Gastrocnemius medialis (tissue), 4 donors: ENCODE data around the gene CCDC85B. TPM values are rescaled to one million over a fixed set of nuclear protein-coding genes. Genes with fewer than 3 reads are reported as not detected.

ENCODE experiments used
- ATAC-seq, 2 donors: fragments of 150-250 bp; one replicate each; pipeline ENCODE4 v1.9.1; 2016
- DNase-seq, 2 donors: peaks; one replicate each; pipeline ENCODE4 v3.0.0-alpha.2; 2019
- H3K27ac ChIP-seq, 4 donors: fragments of 200-600 bp; sonication (generic); 1 replicate in 1 of 4; 2 replicates in 3 of 4; pipeline ENCODE4 v1.5.1; 2016 to 2018; ENCODE audit warnings: mild to moderate bottlenecking in 2 of 4, moderate library complexity in 1 of 4
- H3K27me3 ChIP-seq, 3 donors: fragments of 200-600 bp; sonication (generic) in 2 of 3; 1 replicate in 1 of 3; 2 replicates in 2 of 3; pipeline versions ENCODE4 v1.5.1 to v1.6.0; 2016 to 2019; ENCODE audit warnings: mild to moderate bottlenecking in 1 of 3, moderate library complexity in 1 of 3
- H3K36me3 ChIP-seq, 2 donors: fragments of 200-600 bp; sonication (generic) in 1 of 2; one replicate each; pipeline ENCODE4 v1.5.1; 2017 to 2018
- H3K4me1 ChIP-seq, 2 donors: fragments of 200-600 bp; sonication (generic) in 1 of 2; one replicate each; pipeline ENCODE4 v1.5.1; 2016 to 2017; ENCODE audit warnings: mild to moderate bottlenecking in 2 of 2
- H3K4me3 ChIP-seq, 4 donors: fragments of 200-600 bp; sonication (generic) in 3 of 4; 1 replicate in 1 of 4; 2 replicates in 3 of 4; pipeline ENCODE4 v1.5.1; 2016 to 2019; ENCODE audit warnings: mild to moderate bottlenecking in 2 of 4
- H3K9me3 ChIP-seq, 3 donors: fragments of 200-600 bp; sonication (generic) in 2 of 3; 1 replicate in 1 of 3; 2 replicates in 2 of 3; pipeline ENCODE4 v1.5.1; 2016 to 2019
- POLR2A ChIP-seq, 2 donors: fragments of 450-650 bp; IDR thresholded peaks; one replicate each; pipeline ENCODE4 v1.6.1; 2017; ENCODE audit warnings: antibody characterized with exemption in 2 of 2, mild to moderate bottlenecking in 2 of 2, moderate library complexity in 2 of 2
- in situ Hi-C, 4 donors: fragments of 200-750 bp; cut with MboI; loops; one replicate each; pipeline versions ENCODE4 v1.15.0 to v1.8.0; 2017; ENCODE audit warnings: low sequenced_read_pairs in 4 of 4
- intact Hi-C: fragments of 100-400 bp; cut with DNase I; formaldehyde crosslinking; loops from one replicate; pipeline ENCODE4 v1.15.1; 2023; ENCODE audit warnings: low total_unique reads
- total RNA-seq, 4 donors: library from RNA; depleted of rRNA; stranded (reverse); fragments of >200 nt; gene quantifications; one replicate each; pipeline versions ENCODE4 v1.1.0 to v1.2.3, GENCODE V29; 2016
- TF ChIP-seq, protein P1 (sequence below), 5 experiments: fragments of 450-650 bp in 3 of 5; fragments of 200-600 bp in 2 of 5; sonication (generic) in 2 of 5; IDR thresholded peaks in 4 of 5; conservative IDR thresholded peaks in 1 of 5; 1 replicate in 4 of 5; 2 replicates in 1 of 5; pipeline ENCODE4 v1.5.1; 2016 to 2019; ENCODE audit warnings: antibody characterized with exemption in 5 of 5, mild to moderate bottlenecking in 3 of 5, moderate library complexity in 3 of 5

CCDC85B gene
- total RNA-seq, 4 donors from 2014 or later, result 25.4 to 81.3 (median 42.4) TPM

DNA sequence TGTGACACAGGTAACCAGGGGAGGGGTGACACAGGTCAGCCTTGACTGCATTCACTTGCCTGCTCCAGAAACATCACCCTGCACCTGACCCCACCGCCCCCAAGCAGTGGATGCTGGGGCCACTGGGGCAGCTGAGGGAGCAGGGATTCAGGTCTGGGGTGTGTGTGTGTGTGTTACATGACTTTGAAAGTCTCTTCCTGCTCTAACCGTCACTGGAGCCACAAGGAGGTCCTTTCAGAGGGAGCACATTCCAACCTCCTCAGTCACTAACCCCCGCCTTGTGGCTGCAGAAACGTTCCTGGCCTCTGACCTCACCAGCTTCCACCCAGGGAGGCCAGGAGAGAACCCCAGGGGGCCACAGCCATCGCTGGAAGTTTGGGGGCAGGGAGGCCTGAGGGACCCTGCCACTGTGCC is 12.6 kb downstream of the CCDC85B start:
- TF ChIP-seq, protein P1, sequence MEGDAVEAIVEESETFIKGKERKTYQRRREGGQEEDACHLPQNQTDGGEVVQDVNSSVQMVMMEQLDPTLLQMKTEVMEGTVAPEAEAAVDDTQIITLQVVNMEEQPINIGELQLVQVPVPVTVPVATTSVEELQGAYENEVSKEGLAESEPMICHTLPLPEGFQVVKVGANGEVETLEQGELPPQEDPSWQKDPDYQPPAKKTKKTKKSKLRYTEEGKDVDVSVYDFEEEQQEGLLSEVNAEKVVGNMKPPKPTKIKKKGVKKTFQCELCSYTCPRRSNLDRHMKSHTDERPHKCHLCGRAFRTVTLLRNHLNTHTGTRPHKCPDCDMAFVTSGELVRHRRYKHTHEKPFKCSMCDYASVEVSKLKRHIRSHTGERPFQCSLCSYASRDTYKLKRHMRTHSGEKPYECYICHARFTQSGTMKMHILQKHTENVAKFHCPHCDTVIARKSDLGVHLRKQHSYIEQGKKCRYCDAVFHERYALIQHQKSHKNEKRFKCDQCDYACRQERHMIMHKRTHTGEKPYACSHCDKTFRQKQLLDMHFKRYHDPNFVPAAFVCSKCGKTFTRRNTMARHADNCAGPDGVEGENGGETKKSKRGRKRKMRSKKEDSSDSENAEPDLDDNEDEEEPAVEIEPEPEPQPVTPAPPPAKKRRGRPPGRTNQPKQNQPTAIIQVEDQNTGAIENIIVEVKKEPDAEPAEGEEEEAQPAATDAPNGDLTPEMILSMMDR (IDR thresholded peaks at IDR 0.05 in 4 of 5, conservative IDR thresholded peaks at IDR 0.05 in 1 of 5), result no peak
- no peak for TF ChIP-seq POLR2A (IDR thresholded peaks at IDR 0.05)
- peaks cover 0 to 10% of the 10 kb centered on the region in 2 donors for H3K4me1 ChIP-seq
- DNase-seq, result no peak
- intact Hi-C loops, result no loop called here
- peaks cover 12 to 26% (median 16%) of the 10 kb centered on the region in 3 donors for H3K27me3 ChIP-seq
- H3K9me3 ChIP-seq, result no peaks in the 10 kb centered on the region
- no peaks in the 10 kb centered on the region for H3K36me3 ChIP-seq
- ATAC-seq, result no peak
- H3K27ac ChIP-seq, result no peak overlapping the region
- H3K4me3 ChIP-seq, result no peak overlapping the region
- in situ Hi-C loops, result no loop called here

DNA sequence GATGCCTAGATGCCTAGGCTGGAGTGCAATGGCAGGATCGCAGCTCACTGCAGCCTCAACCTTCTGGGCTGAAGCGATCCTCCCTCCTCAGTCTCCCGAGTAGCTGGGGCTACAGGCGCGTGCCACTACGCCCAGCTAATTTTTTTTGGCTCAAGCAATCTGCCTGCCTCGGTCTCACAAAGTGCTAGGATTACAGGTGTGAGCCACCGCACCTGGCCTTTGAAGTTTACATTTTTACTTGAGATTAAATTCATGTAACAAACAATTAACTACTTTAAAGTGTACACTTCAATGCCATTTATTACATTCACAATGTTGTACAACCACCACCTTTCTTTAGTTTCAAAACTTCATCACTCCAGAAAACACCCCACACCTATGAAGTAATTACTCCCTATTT is 13.2 kb downstream of the CCDC85B start:
- no peak for ATAC-seq

DNA sequence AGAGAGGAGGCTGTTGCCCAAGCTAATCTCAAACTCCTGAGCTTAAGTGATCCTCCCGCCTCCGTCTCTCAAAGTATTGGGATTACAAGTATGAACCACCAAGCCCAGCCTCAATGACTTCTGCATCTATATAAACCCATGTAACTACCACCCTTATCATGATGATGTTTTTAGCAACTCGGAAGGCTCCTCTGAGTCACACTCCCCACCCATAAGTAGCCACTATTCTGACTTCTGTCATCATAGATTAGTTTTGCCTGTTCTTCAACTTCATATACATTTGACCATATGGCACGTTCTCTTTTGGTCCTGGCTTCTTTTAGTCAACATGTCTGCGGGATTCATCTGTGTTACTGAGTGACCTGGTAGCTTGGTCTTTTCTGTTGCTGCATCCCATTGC is 16.1 kb downstream of the CCDC85B start:
- H3K27ac ChIP-seq, result no peak overlapping the region
- no peak for ATAC-seq

More for the DNA sequence above, 13.2 kb downstream of the CCDC85B start:
- no peaks in the 10 kb centered on the region for H3K9me3 ChIP-seq
- TF ChIP-seq, protein P1 (IDR thresholded peaks at IDR 0.05 in 4 of 5, conservative IDR thresholded peaks at IDR 0.05 in 1 of 5), result no peak
- TF ChIP-seq POLR2A (IDR thresholded peaks at IDR 0.05), result no peak
- no peak overlapping the region for H3K4me3 ChIP-seq
- H3K4me1 ChIP-seq, result peaks cover 0 to 10% of the 10 kb centered on the region in 2 donors
- DNase-seq, result no peak
- H3K36me3 ChIP-seq, result no peaks in the 10 kb centered on the region
- in situ Hi-C loops (no loop called here), intact Hi-C loops (no loop called here)
- H3K27me3 ChIP-seq, result peaks cover 11 to 20% (median 12%) of the 10 kb centered on the region in 3 donors
- no peak overlapping the region for H3K27ac ChIP-seq

DNA sequence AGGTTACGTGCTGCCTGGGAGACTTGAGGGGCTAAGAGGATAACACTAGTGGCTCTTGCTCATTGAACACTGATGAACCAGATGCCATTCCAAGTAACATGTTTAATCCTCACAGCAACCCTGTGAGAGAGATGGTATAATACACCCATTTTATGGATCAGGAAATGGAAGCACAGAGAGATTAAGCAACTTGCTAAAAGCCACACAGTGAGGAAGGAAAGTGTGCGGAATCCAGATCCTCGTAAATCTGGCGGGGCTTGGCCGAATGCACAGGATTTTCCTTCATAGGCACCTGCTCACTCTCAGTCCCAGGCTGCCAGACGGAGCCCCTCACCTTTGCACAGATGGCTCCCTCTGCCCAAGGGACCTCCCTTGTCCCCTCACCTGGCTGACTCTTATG is 17.4 kb downstream of the CCDC85B start:
- Histone ChIP-seq H3K4me3 (no peak overlapping the region), H3K4me1 (peaks cover 4 to 7% of the 10 kb centered on the region in 2 donors), H3K27me3 (peaks cover 0 to 6% (median 3%) of the 10 kb centered on the region in 3 donors), H3K9me3 (no peaks in the 10 kb centered on the region), H3K27ac (no peak overlapping the region), H3K36me3 (no peaks in the 10 kb centered on the region)
- ATAC-seq (no peak), DNase-seq (no peak)
- TF ChIP-seq, protein P1 (IDR thresholded peaks at IDR 0.05 in 4 of 5, conservative IDR thresholded peaks at IDR 0.05 in 1 of 5), result no peak
- no peak for TF ChIP-seq POLR2A (IDR thresholded peaks at IDR 0.05)
- intact Hi-C loops, result no loop called here
- in situ Hi-C loops, result no loop called here

More for the DNA sequence above, 16.1 kb downstream of the CCDC85B start:
- Histone ChIP-seq H3K36me3 (no peaks in the 10 kb centered on the region), H3K27me3 (peaks cover 0 to 6% (median 3%) of the 10 kb centered on the region in 3 donors), H3K4me1 (peaks cover 1 to 4% of the 10 kb centered on the region in 2 donors), H3K4me3 (no peak overlapping the region), H3K9me3 (no peaks in the 10 kb centered on the region)
- in situ Hi-C loops (no loop called here), intact Hi-C loops (no loop called here)
- TF ChIP-seq, protein P1 (IDR thresholded peaks at IDR 0.05 in 4 of 5, conservative IDR thresholded peaks at IDR 0.05 in 1 of 5), result no peak
- TF ChIP-seq POLR2A (IDR thresholded peaks at IDR 0.05), result no peak
- DNase-seq, result no peak
